Activated B cell treated with CpG ODN at 0.5 μM for 24 hours (primary cell): Measurements from ENCODE around the gene DUSP2. TPM values are rescaled to one million over a fixed set of nuclear protein-coding genes. Genes with fewer than 3 reads are reported as not detected.

Experiments
- ATAC-seq: fragments of 200-7000 bp; cut with Tn5 transposase; one replicate; pipeline ENCODE4 v1.10.0; 2021; ENCODE audit warnings: low read depth, mild to moderate bottlenecking, moderate library complexity
- CTCF ChIA-PET: fragments of 350-600 bp; sonication (Branson Sonifier 250); formaldehyde crosslinking; loops from one replicate; lab custom pipeline; 2021; ENCODE audit warnings: antibody characterized with exemption; lab: Charles Lee
- POLR2A ChIA-PET: fragments of 350-600 bp; sonication (Branson Sonifier 250); formaldehyde crosslinking; loops from one replicate; lab custom pipeline; 2021; ENCODE audit warnings: antibody characterized with exemption; lab: Charles Lee
- DNase-seq: peaks from one replicate; pipeline ENCODE4 v3.0.0; 2022
- H3K27ac Mint-ChIP-seq: one replicate; pipeline ENCODE4 v1.8.0; 2020; ENCODE audit warnings: mixed read lengths
- H3K27me3 Mint-ChIP-seq: one replicate; pipeline ENCODE4 v1.8.0; 2021; ENCODE audit warnings: mixed read lengths
- H3K36me3 Mint-ChIP-seq: one replicate; pipeline ENCODE4 v1.8.0; 2021; ENCODE audit warnings: low read depth, mixed read lengths
- H3K4me1 Mint-ChIP-seq: one replicate; pipeline ENCODE4 v1.8.0; 2021; ENCODE audit warnings: mixed read lengths
- H3K4me3 Mint-ChIP-seq: one replicate; pipeline ENCODE4 v1.8.0; 2020; ENCODE audit warnings: mild to moderate bottlenecking, mixed read lengths
- H3K9me3 Mint-ChIP-seq: one replicate; pipeline ENCODE4 v1.8.0; 2020; ENCODE audit warnings: mixed read lengths
- intact Hi-C: fragments of 100-400 bp; cut with micrococcal nuclease; formaldehyde crosslinking; loops from one replicate; pipeline ENCODE4 v1.15.1; 2024
- total RNA-seq: library from RNA; stranded (reverse); gene quantifications from 2 replicates; pipeline ENCODE4 v1.2.3, GENCODE V29; 2022
- TF ChIP-seq, protein P1 (sequence below): fragments of 200-600 bp; IDR thresholded peaks from one replicate; pipeline ENCODE4 v1.8.0; 2022; ENCODE audit warnings: antibody characterized with exemption, mild to moderate bottlenecking

Gene DUSP2
- total RNA-seq, 1 donor from 2014 or later = 118 TPM

DNA sequence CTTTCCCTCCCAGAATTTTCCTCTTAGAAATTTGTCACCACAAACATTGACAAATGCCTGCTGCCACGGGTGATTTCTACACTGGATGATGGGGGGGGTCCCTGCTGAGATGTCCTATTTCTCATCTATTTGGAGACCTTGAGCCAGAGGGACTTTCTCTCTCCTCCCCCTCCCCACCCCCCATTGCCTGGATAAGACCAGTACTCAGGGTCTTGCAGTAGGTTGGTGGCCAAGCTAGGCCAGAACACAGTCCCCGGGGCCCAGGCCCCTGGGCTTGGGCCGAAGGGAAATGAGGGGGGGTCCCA lies 560 bp upstream of the DUSP2 start:
- no peaks in the 10 kb centered on the region for H3K9me3 Mint-ChIP-seq
- POLR2A ChIA-PET = interaction anchor here (0.9 to 14.1 kb wide), 13 partner anchors 12 to 393 kb away, joined by 3 to 534 read pairs (median 6); partner anchors contain the start of genes ARID5A, CIAO1, STARD7 and TMEM127
- H3K27ac Mint-ChIP-seq = peak overlapping the region; percentile 98
- CTCF ChIA-PET = interaction anchor here (1.0 to 11.0 kb wide), 5 partner anchors 12 to 88 kb away, joined by 3 to 511 read pairs (median 3); partner anchors contain the start of gene STARD7
- intact Hi-C loops = loop anchor here (1.0 to 5.0 kb wide), 5 partner anchors 19 to 392 kb away; partner anchors contain the start of genes ARID5A, CIAO1 and STARD7
- peak; percentile 2 for ATAC-seq
- peaks cover 67% of the 10 kb centered on the region for H3K4me1 Mint-ChIP-seq
- DNase-seq = no peak
- peak overlapping the region; percentile 85 for H3K4me3 Mint-ChIP-seq
- no peaks in the 10 kb centered on the region for H3K27me3 Mint-ChIP-seq
- H3K36me3 Mint-ChIP-seq = peaks cover 29% of the 10 kb centered on the region
- TF ChIP-seq, protein P1, sequence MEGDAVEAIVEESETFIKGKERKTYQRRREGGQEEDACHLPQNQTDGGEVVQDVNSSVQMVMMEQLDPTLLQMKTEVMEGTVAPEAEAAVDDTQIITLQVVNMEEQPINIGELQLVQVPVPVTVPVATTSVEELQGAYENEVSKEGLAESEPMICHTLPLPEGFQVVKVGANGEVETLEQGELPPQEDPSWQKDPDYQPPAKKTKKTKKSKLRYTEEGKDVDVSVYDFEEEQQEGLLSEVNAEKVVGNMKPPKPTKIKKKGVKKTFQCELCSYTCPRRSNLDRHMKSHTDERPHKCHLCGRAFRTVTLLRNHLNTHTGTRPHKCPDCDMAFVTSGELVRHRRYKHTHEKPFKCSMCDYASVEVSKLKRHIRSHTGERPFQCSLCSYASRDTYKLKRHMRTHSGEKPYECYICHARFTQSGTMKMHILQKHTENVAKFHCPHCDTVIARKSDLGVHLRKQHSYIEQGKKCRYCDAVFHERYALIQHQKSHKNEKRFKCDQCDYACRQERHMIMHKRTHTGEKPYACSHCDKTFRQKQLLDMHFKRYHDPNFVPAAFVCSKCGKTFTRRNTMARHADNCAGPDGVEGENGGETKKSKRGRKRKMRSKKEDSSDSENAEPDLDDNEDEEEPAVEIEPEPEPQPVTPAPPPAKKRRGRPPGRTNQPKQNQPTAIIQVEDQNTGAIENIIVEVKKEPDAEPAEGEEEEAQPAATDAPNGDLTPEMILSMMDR = no peak

DNA sequence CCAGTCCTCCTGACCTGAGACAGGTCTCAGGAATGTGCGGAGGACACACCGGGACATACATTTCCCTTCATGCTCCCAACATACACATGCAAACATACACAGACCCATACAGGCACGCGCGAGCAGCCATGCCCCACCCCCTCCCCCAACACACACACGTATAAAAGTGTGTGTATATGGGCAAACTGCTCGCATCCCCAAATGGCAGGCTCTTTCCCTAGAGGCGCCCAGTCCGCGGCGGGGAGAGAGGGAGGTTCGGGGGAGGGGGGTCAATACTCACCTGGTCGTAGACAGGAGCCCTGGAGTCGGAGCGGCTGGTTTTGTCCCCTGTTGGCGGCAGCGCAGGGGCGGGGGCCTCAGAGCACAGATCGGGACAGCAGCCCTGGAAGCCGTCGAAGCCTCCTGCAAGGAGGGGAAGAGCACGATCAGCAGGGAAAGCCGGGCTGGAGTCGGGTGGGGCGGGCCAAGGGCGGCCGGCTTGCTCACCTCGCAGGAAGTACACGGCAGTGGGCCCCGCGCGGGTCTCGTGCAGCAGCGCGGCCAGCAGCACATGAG lies 682 bp downstream of the DUSP2 start:
- Mint-ChIP-seq H3K27me3 (no peaks in the 10 kb centered on the region), H3K4me1 (peaks cover 73% of the 10 kb centered on the region), H3K36me3 (peaks cover 29% of the 10 kb centered on the region), H3K4me3 (peak overlapping the region; percentile 93), H3K27ac (peak overlapping the region; percentile 91), H3K9me3 (no peaks in the 10 kb centered on the region)
- no peak for DNase-seq
- ChIA-PET POLR2A (interaction anchor here (0.6 to 14.1 kb wide), 12 partner anchors 8 to 724 kb away, joined by 3 to 534 read pairs (median 6); partner anchors contain the start of gene STARD7), CTCF (interaction anchor here (1.3 to 11.0 kb wide), 3 partner anchors 14 to 89 kb away, joined by 3 to 511 read pairs (median 21); no protein-coding TSS in a partner anchor)
- ATAC-seq = peak; percentile 0
- intact Hi-C loops = loop anchor here (1.0 to 5.0 kb wide), 3 partner anchors 122 to 393 kb away; partner anchors contain the start of genes ARID5A and CIAO1
- TF ChIP-seq, protein P1 = no peak

DNA sequence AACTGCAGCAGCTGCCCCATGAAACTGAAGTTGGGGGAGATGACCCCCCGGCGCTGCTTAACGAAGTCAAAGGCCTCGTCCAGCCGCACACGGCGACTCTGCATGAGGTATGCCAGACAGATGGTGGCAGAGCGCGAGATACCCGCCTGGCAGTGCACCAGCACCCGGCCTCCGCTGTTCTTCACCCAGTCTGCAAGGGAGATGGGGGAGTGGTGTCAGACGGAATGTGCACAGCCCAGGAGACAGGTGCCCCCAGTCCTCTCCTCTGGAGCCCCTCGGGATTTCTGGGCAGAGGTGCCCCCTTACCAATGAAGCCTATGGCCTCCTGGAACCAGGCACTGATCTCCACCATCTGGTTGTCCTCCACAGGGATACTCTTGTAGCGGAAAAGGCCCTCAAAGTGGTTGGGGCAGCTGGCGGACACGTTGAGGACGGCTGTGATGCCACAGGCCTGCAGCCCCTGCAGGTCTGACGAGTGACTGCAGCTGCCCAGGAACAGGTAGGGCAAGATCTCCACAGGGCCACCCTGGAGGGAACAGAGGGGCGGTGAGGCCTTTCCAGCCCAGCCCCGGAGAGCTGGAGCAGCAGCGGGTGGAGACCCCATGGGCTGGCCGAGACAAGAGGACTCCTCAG lies 1.3 kb downstream of the DUSP2 start:
- H3K27ac Mint-ChIP-seq = peak overlapping the region; percentile 91
- TF ChIP-seq, protein P1 = no peak
- ChIA-PET POLR2A (interaction anchor here (0.6 to 14.1 kb wide), 6 partner anchors 9 to 724 kb away, joined by 3 to 534 read pairs (median 8); partner anchors contain the start of gene STARD7), CTCF (interaction anchor here (3.1 to 11.0 kb wide), 3 partner anchors 14 to 32 kb away, joined by 13 to 511 read pairs (median 21); no protein-coding TSS in a partner anchor)
- H3K27me3 Mint-ChIP-seq = no peaks in the 10 kb centered on the region
- no peaks in the 10 kb centered on the region for H3K9me3 Mint-ChIP-seq
- peaks cover 75% of the 10 kb centered on the region for H3K4me1 Mint-ChIP-seq
- intact Hi-C loops = no loop called here
- ATAC-seq (no peak), DNase-seq (peak; percentile 33)
- H3K36me3 Mint-ChIP-seq = peaks cover 29% of the 10 kb centered on the region
- H3K4me3 Mint-ChIP-seq = peak overlapping the region; percentile 93

DNA sequence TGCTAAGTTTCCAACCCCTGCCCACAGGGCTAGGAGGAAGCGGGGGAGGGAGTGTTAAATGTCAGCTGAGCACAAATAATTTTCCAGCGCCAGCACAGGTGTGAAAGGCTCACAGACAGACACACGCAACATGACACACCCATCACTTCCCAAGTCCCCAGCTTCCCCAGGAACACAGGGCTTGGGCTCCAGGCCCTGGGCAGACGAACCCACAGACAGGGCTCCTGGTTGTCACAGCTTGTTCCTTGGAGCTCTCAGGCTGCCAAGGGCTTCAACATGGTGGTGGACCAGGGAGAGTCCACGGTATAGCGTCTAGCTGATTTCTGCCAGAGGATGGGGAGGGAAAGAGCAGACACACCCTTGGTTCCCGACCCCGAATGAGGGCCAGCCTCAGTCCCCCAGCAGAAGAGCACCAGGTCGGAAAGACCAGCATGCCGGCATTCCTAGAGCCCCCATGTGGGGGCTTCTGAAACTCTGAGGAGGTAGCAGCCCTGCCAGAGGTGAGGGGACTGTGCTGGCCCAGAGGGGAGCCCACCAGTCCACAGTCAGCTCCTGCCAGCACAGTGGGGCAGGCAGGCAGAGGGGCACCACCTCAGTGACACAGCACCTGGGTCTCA lies 1.9 kb downstream of the DUSP2 start:
- ChIA-PET POLR2A (interaction anchor here (1.0 to 14.1 kb wide), 5 partner anchors 9 to 72 kb away, joined by 4 to 534 read pairs (median 14); partner anchors contain the start of gene STARD7), CTCF (interaction anchor here (1.0 to 11.0 kb wide), 4 partner anchors 14 to 121 kb away, joined by 3 to 511 read pairs (median 8); no protein-coding TSS in a partner anchor)
- Mint-ChIP-seq H3K4me3 (peak overlapping the region; percentile 93), H3K4me1 (peaks cover 74% of the 10 kb centered on the region), H3K9me3 (no peaks in the 10 kb centered on the region), H3K27ac (peak overlapping the region; percentile 91), H3K27me3 (no peaks in the 10 kb centered on the region), H3K36me3 (peaks cover 29% of the 10 kb centered on the region)
- ATAC-seq (no peak), DNase-seq (peak; percentile 28)
- intact Hi-C loops = no loop called here
- TF ChIP-seq, protein P1 = no peak
